DND-41 (cell line): ENCODE results near the gene GARIN1A.

Experiments used
- EZH2 ChIP-seq: IDR thresholded peaks from 3 replicates; pipeline ENCODE4 v1.6.1; 2012; ENCODE audit warnings: borderline replicate concordance, low read depth, mild to moderate bottlenecking, moderate library complexity, low read length, inconsistent platforms; ENCODE audit not compliant: severe bottlenecking
- TF ChIP-seq, protein P1 (sequence below): IDR thresholded peaks from 2 replicates; pipeline ENCODE4 v1.5.1; 2012; ENCODE audit warnings: borderline replicate concordance, low read length, moderate library complexity, mild to moderate bottlenecking; ENCODE audit not compliant: poor library complexity, severe bottlenecking; ENCODE audit errors: extremely low read depth

- TF ChIP-seq, protein P1, sequence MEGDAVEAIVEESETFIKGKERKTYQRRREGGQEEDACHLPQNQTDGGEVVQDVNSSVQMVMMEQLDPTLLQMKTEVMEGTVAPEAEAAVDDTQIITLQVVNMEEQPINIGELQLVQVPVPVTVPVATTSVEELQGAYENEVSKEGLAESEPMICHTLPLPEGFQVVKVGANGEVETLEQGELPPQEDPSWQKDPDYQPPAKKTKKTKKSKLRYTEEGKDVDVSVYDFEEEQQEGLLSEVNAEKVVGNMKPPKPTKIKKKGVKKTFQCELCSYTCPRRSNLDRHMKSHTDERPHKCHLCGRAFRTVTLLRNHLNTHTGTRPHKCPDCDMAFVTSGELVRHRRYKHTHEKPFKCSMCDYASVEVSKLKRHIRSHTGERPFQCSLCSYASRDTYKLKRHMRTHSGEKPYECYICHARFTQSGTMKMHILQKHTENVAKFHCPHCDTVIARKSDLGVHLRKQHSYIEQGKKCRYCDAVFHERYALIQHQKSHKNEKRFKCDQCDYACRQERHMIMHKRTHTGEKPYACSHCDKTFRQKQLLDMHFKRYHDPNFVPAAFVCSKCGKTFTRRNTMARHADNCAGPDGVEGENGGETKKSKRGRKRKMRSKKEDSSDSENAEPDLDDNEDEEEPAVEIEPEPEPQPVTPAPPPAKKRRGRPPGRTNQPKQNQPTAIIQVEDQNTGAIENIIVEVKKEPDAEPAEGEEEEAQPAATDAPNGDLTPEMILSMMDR = no peak
- TF ChIP-seq EZH2 = no peak
These were observed 7.8 kb downstream of the GARIN1A start for GRCh38 chr7:128679920-128680319.
